HepG2 (cell line): ENCODE measurements around the gene CRKL. TPM values are rescaled to one million over a fixed set of nuclear protein-coding genes. Genes with fewer than 3 reads are reported as not detected.

ENCODE experiments used
- BCL6 ChIP-seq: IDR thresholded peaks from 2 replicates; pipeline ENCODE4 v1.6.1; 2016; ENCODE audit warnings: missing genetic modification reagents, missing compliant biosample characterization
- CEBPG ChIP-seq: IDR thresholded peaks from 2 replicates; pipeline ENCODE4 v1.6.1; 2016
- ERF ChIP-seq: IDR thresholded peaks from 2 replicates; pipeline ENCODE4 v1.6.1; 2018; ENCODE audit warnings: missing biosample characterization, missing genetic modification reagents
- FOXC1 ChIP-seq: sonication (generic); formaldehyde crosslinking; IDR thresholded peaks from 2 replicates; pipeline ENCODE4 v1.8.0; 2022; ENCODE audit warnings: mild to moderate bottlenecking, missing genetic modification reagents, borderline replicate concordance
- GPN1 ChIP-seq: sonication (generic); formaldehyde crosslinking; IDR thresholded peaks from 2 replicates; pipeline ENCODE4 v1.5.1; 2020; ENCODE audit warnings: missing genetic modification reagents, borderline replicate concordance
- POLR2G ChIP-seq: fragments of 200-400 bp; formaldehyde crosslinking; IDR thresholded peaks from 2 replicates; pipeline ENCODE4 v1.6.1; 2018; ENCODE audit warnings: mild to moderate bottlenecking, low read depth, low read length, moderate library complexity
- RFX3 ChIP-seq: IDR thresholded peaks from 2 replicates; pipeline ENCODE4 v1.6.1; 2016; ENCODE audit warnings: missing biosample characterization, missing genetic modification reagents
- SAP130 ChIP-seq: IDR thresholded peaks from 2 replicates; pipeline ENCODE4 v1.6.1; 2016; ENCODE audit warnings: low read depth
- SCMH1 ChIP-seq: sonication (generic); formaldehyde crosslinking; IDR thresholded peaks from 2 replicates; pipeline ENCODE4 v1.9.0; 2021; ENCODE audit warnings: missing genetic modification reagents, mild to moderate bottlenecking, borderline replicate concordance
- SRF ChIP-seq: IDR thresholded peaks from 2 replicates; pipeline ENCODE4 v1.6.1; 2011; ENCODE audit warnings: mild to moderate bottlenecking, low read depth, low read length, moderate library complexity
- YEATS4 ChIP-seq: sonication (generic); formaldehyde crosslinking; IDR thresholded peaks from 2 replicates; pipeline ENCODE4 v1.4.0; 2020; ENCODE audit warnings: missing genetic modification reagents, borderline replicate concordance
- ZKSCAN1 ChIP-seq: fragments of 150-350 bp; IDR thresholded peaks from 2 replicates; pipeline ENCODE4 v1.6.1; 2014; ENCODE audit warnings: low read length
- ZNF207 ChIP-seq: fragments of 450-650 bp; IDR thresholded peaks from 2 replicates; pipeline ENCODE4 v1.6.1; 2016; ENCODE audit warnings: antibody characterized with exemption, borderline replicate concordance
- ZNF264 ChIP-seq: sonication (generic); formaldehyde crosslinking; IDR thresholded peaks from 2 replicates; pipeline ENCODE4 v1.4.0; 2020; ENCODE audit warnings: missing genetic modification reagents
- ZNF547 ChIP-seq: sonication (generic); formaldehyde crosslinking; IDR thresholded peaks from 2 replicates; pipeline ENCODE4 v1.5.1; 2020; ENCODE audit warnings: mild to moderate bottlenecking, missing genetic modification reagents
- polyA plus RNA-seq, 8 experiments: library from polyadenylated mRNA; depleted of rRNA in 3 of 8; stranded (reverse) in 7 of 8; unstranded in 1 of 8; fragments of >200 nt; fragmentation: Illumina TruSeq in 4 of 8; extraction: Trizol in 4 of 8; gene quantifications; 2 replicates each; pipeline versions ENCODE4 v1.2.1 to v1.2.3, GENCODE V29; 2011 to 2016; ENCODE audit warnings: low read depth in 4 of 8, missing spikeins in 1 of 8, mixed read lengths in 1 of 8; ENCODE audit not compliant: insufficient read depth in 1 of 8
- total RNA-seq, 5 experiments: library from RNA; depleted of rRNA; stranded (reverse); fragments of >200 nt; fragmentation: Illumina TruSeq; extraction: Trizol; gene quantifications; 2 replicates each; pipeline ENCODE4 v1.2.3, GENCODE V29; 2016; ENCODE audit warnings: low read depth in 1 of 5
- TF ChIP-seq, protein P1 (sequence below): sonication (generic); formaldehyde crosslinking; IDR thresholded peaks from 2 replicates; pipeline ENCODE4 v1.5.0; 2020; ENCODE audit warnings: mild to moderate bottlenecking, missing genetic modification reagents, borderline replicate concordance
- TF ChIP-seq, protein P2 (sequence below): sonication (generic); formaldehyde crosslinking; IDR thresholded peaks from 2 replicates; pipeline ENCODE4 v1.4.0; 2020; ENCODE audit warnings: mild to moderate bottlenecking, missing genetic modification reagents
- TF ChIP-seq, protein P3 (sequence below): sonication (generic); formaldehyde crosslinking; IDR thresholded peaks from 2 replicates; pipeline ENCODE4 v1.5.1; 2020; ENCODE audit warnings: missing genetic modification reagents, mild to moderate bottlenecking, borderline replicate concordance
- TF ChIP-seq, protein P4 (sequence below): sonication (generic); formaldehyde crosslinking; IDR thresholded peaks from 2 replicates; pipeline ENCODE4 v1.4.0; 2020; ENCODE audit warnings: missing genetic modification reagents

CRKL gene
- total and polyA plus RNA-seq, 2 of the 13 experiments (the other 11 are each of a cell fraction or from before 2014, with no cell fraction given): 37.4 to 60.6 TPM

DNA sequence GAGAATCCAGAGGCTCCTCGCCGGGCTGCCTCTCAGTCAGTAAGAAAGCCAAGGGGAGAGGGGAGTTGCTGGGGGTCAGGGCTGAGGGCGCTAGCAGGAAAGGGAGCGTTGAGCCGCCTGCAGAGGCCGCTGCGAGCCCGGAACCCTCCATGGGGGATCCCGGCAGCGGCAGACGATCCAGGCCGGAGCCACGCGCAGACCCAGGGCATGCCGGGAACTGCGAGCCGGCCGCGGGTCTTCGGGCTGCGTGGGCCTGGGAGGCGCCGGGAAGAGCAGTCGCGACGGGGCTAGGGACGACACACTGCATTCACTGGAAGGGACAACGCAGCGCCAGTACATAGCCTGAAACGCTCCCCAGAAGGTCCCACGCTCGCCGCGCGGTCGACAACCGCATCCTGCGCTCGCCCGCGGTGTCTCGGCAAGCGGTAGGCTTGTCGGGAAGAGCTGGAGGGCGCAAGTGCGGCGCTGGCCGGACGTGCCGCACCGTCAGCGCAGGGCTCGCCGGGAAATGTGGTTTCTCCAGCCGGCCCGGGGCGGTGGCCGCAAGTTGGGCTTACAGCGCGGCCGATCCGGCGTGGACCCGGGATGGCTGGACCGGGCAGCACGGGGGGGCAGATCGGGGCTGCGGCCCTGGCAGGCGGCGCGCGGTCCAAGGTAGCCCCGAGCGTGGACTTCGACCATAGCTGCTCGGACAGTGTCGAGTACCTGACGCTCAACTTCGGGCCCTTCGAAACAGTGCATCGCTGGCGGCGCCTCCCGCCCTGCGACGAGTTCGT, 64.8 kb downstream of the CRKL start, which contains the start of gene LZTR1 (continued):
- TF ChIP-seq, protein P1, sequence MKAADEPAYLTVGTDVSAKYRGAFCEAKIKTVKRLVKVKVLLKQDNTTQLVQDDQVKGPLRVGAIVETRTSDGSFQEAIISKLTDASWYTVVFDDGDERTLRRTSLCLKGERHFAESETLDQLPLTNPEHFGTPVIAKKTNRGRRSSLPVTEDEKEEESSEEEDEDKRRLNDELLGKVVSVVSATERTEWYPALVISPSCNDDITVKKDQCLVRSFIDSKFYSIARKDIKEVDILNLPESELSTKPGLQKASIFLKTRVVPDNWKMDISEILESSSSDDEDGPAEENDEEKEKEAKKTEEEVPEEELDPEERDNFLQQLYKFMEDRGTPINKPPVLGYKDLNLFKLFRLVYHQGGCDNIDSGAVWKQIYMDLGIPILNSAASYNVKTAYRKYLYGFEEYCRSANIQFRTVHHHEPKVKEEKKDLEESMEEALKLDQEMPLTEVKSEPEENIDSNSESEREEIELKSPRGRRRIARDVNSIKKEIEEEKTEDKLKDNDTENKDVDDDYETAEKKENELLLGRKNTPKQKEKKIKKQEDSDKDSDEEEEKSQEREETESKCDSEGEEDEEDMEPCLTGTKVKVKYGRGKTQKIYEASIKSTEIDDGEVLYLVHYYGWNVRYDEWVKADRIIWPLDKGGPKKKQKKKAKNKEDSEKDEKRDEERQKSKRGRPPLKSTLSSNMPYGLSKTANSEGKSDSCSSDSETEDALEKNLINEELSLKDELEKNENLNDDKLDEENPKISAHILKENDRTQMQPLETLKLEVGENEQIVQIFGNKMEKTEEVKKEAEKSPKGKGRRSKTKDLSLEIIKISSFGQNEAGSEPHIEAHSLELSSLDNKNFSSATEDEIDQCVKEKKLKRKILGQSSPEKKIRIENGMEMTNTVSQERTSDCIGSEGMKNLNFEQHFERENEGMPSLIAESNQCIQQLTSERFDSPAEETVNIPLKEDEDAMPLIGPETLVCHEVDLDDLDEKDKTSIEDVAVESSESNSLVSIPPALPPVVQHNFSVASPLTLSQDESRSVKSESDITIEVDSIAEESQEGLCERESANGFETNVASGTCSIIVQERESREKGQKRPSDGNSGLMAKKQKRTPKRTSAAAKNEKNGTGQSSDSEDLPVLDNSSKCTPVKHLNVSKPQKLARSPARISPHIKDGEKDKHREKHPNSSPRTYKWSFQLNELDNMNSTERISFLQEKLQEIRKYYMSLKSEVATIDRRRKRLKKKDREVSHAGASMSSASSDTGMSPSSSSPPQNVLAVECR: peak; percentile 94
- peak; percentile 95 for TF ChIP-seq POLR2G
- TF ChIP-seq ZNF207: no peak
- no peak for TF ChIP-seq ZKSCAN1
- no peak; the same call in 1 of the 2 replicates for TF ChIP-seq SRF
- TF ChIP-seq, protein P2, sequence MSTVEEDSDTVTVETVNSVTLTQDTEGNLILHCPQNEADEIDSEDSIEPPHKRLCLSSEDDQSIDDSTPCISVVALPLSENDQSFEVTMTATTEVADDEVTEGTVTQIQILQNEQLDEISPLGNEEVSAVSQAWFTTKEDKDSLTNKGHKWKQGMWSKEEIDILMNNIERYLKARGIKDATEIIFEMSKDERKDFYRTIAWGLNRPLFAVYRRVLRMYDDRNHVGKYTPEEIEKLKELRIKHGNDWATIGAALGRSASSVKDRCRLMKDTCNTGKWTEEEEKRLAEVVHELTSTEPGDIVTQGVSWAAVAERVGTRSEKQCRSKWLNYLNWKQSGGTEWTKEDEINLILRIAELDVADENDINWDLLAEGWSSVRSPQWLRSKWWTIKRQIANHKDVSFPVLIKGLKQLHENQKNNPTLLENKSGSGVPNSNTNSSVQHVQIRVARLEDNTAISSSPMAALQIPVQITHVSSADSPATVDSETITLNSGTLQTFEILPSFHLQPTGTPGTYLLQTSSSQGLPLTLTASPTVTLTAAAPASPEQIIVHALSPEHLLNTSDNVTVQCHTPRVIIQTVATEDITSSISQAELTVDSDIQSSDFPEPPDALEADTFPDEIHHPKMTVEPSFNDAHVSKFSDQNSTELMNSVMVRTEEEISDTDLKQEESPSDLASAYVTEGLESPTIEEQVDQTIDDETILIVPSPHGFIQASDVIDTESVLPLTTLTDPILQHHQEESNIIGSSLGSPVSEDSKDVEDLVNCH (CRISPR knock-in tag): no peak; the same call in 1 of the 2 replicates
- TF ChIP-seq YEATS4 (CRISPR knock-in tag): peak; percentile 98
- peak; percentile 85 for TF ChIP-seq ZNF547 (CRISPR knock-in tag)
- peak; percentile 25; the same call in 1 of the 2 replicates for TF ChIP-seq RFX3
- TF ChIP-seq, protein P3, sequence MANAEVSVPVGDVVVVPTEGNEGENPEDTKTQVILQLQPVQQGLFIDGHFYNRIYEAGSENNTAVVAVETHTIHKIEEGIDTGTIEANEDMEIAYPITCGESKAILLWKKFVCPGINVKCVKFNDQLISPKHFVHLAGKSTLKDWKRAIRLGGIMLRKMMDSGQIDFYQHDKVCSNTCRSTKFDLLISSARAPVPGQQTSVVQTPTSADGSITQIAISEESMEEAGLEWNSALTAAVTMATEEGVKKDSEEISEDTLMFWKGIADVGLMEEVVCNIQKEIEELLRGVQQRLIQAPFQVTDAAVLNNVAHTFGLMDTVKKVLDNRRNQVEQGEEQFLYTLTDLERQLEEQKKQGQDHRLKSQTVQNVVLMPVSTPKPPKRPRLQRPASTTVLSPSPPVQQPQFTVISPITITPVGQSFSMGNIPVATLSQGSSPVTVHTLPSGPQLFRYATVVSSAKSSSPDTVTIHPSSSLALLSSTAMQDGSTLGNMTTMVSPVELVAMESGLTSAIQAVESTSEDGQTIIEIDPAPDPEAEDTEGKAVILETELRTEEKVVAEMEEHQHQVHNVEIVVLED: peak; percentile 99
- peak; percentile 88; the same call in 1 of the 2 replicates for TF ChIP-seq ERF (CRISPR knock-in tag)
- TF ChIP-seq, protein P4, sequence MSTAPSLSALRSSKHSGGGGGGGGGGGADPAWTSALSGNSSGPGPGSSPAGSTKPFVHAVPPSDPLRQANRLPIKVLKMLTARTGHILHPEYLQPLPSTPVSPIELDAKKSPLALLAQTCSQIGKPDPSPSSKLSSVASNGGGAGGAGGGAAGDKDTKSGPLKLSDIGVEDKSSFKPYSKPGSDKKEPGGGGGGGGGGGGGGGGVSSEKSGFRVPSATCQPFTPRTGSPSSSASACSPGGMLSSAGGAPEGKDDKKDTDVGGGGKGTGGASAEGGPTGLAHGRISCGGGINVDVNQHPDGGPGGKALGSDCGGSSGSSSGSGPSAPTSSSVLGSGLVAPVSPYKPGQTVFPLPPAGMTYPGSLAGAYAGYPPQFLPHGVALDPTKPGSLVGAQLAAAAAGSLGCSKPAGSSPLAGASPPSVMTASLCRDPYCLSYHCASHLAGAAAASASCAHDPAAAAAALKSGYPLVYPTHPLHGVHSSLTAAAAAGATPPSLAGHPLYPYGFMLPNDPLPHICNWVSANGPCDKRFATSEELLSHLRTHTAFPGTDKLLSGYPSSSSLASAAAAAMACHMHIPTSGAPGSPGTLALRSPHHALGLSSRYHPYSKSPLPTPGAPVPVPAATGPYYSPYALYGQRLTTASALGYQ: peak; percentile 92
- no peak for TF ChIP-seq SCMH1 (CRISPR knock-in tag)
- peak; percentile 83 for TF ChIP-seq SAP130 (CRISPR knock-in tag)
- peak; percentile 95 for TF ChIP-seq ZNF264
- TF ChIP-seq GPN1 (CRISPR knock-in tag): no peak
- peak; percentile 11; the same call in 1 of the 2 replicates for TF ChIP-seq CEBPG
- TF ChIP-seq FOXC1 (CRISPR knock-in tag): peak; percentile 94
- TF ChIP-seq BCL6: peak; percentile 53; the same call in 1 of the 2 replicates
